HG03439 (cell line): Measurements from ENCODE around the gene XRRA1.
"Not testable (repeated sequence)": the region's sequence is repeated elsewhere in the genome, so short reads cannot be mapped to it uniquely, and the experiment has no call there.

Source experiments
- ATAC-seq: cut with Tn5 transposase; IDR thresholded peaks from one replicate; pipeline ENCODE4 v1.9.1; 2021; ENCODE audit warnings: mild to moderate bottlenecking, moderate library complexity; ENCODE audit not compliant: unreplicated experiment

The XRRA1 gene

GRCh38 chr11:74948898-74949752 lies at the start of gene XRRA1, which contains the start of gene SPCS2:
Gene XRRA1, minus strand, starts transcription at chr11:74949091. Its CDS starts 8,213 bp downstream, at chr11:74940878.
Gene SPCS2, plus strand, starts transcription at chr11:74949266. Its CDS starts 20 bp downstream, at chr11:74949286.
- peak; percentile 91 for ATAC-seq

- no peak for ATAC-seq
Measured at GRCh38 chr11:74992852-74993251, 44.0 kb upstream of the XRRA1 start.

GRCh38 chr11:74990941-74991340 lies 42.0 kb upstream of the XRRA1 start:
- ATAC-seq: no peak

GRCh38 chr11:74990150-74990549 lies 41.3 kb upstream of the XRRA1 start:
- not testable (repeated sequence) for ATAC-seq

- peak; percentile 8 for ATAC-seq
Measured at GRCh38 chr11:74989260-74989638, 40.4 kb upstream of the XRRA1 start.

- ATAC-seq: peak; percentile 87
Measured at GRCh38 chr11:74988541-74989259, 39.8 kb upstream of the XRRA1 start, which contains the start of gene NEU3. Gene NEU3, plus strand, starts transcription at chr11:74988933. Its CDS starts 128 bp downstream, at chr11:74989061.

- ATAC-seq: no peak
Measured at GRCh38 chr11:74984730-74985129, 35.8 kb upstream of the XRRA1 start.

- no peak for ATAC-seq
Measured at GRCh38 chr11:74984070-74984469, 35.2 kb upstream of the XRRA1 start.

- no peak for ATAC-seq
Measured at GRCh38 chr11:74981888-74982287, 33.0 kb upstream of the XRRA1 start.

- ATAC-seq: no peak
Measured at GRCh38 chr11:74980634-74981033, 31.7 kb upstream of the XRRA1 start.

GRCh38 chr11:74978041-74978440 lies 29.1 kb upstream of the XRRA1 start:
- no peak for ATAC-seq

GRCh38 chr11:74971424-74971823 lies 22.5 kb upstream of the XRRA1 start:
- ATAC-seq: no peak

- no peak for ATAC-seq
Measured at GRCh38 chr11:74970852-74971395, 22.0 kb upstream of the XRRA1 start.

GRCh38 chr11:74966651-74967050 lies 17.8 kb upstream of the XRRA1 start:
- no peak for ATAC-seq

- ATAC-seq: not testable (repeated sequence)
Measured at GRCh38 chr11:74960128-74960527, 11.2 kb upstream of the XRRA1 start.

- ATAC-seq: no peak
Measured at GRCh38 chr11:74957937-74958629, 9.2 kb upstream of the XRRA1 start.

- no peak for ATAC-seq
Measured at GRCh38 chr11:74956397-74957015, 7.6 kb upstream of the XRRA1 start.

- ATAC-seq: no peak
Measured at GRCh38 chr11:74954199-74954598, 5.3 kb upstream of the XRRA1 start.

GRCh38 chr11:74953451-74953850 lies 4.6 kb upstream of the XRRA1 start:
- ATAC-seq: no peak

- ATAC-seq: no peak
Measured at GRCh38 chr11:74952752-74953151, 3.9 kb upstream of the XRRA1 start.

GRCh38 chr11:74951226-74951625 lies 2.3 kb upstream of the XRRA1 start:
- ATAC-seq: no peak
